Stimulated activated CD8-positive, alpha-beta memory T cell treated with anti-CD3 and anti-CD28 coated beads, Interleukin-4, amount 100 ng/mL, for 4 hours (primary cell): ENCODE data around the gene BIN2.
"Not testable (repeated sequence)": the region's sequence is repeated elsewhere in the genome, so short reads cannot be mapped to it uniquely, and the experiment has no call there.

Source experiments
- DNase-seq, 2 donors: peaks; one replicate each; pipeline ENCODE4 v3.0.0-alpha.2; 2020; ENCODE audit warnings: low read depth in 2 of 2, low spot score in 1 of 2

The BIN2 gene

DNA sequence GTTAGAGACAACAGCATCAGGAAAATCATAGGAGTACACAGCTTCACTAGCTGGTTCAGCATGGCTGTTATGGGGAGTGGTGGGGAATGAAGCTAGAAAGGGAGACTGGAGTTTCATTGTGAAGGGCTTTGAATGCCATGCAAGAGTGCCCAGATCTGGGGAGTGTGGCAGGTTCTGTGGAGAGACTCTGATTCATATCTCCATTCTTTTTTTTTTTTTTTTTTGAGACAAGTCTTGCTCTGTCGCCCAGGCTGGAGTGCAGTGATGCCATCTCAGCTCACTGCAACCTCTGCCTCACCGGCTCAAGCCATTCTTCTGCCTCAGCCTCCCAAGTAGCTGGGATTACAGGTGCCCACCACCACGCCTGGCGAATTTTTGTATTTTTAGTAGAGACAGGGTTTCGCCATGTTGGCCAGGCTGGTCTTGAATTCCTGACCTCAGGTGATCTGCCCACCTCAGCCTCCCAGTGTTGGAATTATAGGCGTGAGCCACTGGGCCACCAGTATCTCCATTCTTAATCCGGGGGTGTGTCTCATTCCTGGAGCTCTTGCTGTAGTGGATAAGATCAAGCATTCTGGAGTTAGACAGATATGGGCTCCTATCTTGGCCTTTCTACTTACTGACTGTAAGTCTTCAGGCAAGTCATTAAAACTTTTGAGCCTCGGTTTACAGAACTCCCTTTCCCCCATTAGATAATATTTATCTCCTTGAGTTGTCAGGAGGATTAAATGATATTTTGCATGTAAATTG, 5.7 kb downstream of the BIN2 start:
- not testable (repeated sequence) for DNase-seq

DNA sequence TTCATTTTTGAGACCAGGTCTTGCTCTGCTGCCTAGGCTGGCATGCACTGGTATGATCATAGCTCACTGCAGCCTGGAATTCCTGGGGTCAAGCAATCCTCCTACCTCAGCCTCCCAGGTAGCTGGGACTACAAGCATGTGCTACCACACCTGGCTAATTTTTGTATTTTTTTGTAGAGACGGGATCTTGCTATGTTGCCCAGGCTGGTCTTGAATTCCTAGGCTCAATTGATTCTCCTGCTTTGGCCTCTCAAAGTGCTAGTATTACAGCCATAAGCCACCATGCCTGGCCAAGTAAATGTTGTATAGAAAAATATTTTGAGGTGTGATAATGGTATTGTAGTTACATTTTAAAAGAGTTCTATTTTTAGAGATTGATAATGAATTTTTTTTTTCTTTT, 12.6 kb downstream of the BIN2 start:
- DNase-seq, result no peak

DNA sequence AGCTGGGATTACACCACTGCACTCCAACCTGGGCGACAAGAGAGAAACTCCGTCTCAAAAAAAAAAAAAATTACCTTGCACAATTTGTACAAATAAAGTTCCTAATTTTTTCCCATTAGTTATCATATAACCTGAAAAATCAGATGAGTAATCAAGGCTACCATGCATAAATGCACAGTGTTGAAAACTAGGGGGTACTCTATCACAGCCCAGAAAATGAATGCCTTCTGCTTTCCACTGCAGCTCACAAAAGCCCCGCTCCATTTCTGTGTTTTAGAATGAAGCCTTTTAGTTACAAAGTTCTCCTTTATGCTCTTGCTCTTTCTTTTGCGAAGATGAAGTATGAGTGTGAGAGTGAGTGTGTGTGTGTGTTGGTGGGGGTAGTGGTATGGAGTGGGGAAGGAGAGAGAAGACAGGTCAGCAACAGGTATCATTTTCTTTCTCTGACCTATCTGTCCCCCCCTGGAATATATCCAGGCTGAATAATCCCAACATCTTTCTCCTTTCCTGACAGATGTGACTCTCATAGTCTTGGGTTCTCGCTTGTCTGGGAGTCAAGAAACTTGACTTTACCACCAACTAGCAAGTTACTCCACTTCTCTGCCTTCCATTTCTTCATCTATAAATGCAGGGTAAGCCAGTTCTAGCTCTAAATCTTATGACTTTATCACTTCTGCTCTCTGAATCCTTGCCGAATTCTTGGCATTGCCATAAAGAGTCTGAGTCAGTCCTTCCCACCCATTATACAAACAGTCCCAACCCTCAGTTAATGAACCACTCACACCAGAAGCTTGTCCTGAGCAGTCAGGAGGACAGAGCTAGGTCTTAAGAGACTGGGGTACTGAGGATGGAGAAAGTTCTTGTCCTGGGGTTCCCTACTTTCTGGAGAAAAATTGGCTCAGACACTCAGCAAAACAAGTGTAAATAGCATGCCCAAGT, 16.1 kb downstream of the BIN2 start:
- DNase-seq, result no peak

DNA sequence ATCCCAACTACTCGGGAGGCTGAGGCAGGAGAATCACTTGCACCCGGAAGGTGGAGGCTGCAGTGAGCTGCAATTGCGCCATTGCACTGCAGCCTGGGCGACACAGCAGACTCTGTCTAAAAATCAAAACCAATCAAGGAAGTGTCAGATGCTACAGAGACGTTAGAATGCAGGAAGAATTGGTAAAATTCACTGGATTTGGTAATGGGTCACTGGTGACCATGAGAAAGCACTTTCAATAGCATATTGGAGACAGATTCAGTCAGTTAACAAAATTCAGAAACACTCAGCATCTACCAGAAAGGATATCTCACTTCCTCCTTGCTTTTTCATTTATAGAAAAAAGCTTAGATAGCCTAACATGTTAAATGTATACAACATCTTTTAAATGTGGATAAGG, 17.5 kb downstream of the BIN2 start:
- DNase-seq, result no peak

DNA sequence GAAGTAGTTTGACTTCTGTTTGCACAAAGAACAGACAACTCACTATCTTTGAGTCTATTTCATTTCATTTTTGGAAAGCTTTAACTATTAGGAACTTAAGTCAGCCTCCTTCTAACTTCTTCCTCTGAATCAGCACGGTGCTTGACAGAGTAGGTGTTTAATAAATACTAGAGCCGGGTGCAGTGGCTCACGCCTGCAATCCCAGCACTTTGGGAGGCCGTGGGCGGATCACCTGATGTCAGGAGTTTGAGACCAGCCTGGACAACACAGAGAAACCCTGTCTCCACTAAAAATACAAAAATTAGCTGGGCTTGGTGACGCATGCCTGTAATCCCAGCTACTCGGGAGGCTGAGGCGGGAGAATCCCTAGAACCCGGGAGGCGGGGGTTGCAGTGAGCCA, 23.2 kb downstream of the BIN2 start:
- DNase-seq, result not testable (repeated sequence)

DNA sequence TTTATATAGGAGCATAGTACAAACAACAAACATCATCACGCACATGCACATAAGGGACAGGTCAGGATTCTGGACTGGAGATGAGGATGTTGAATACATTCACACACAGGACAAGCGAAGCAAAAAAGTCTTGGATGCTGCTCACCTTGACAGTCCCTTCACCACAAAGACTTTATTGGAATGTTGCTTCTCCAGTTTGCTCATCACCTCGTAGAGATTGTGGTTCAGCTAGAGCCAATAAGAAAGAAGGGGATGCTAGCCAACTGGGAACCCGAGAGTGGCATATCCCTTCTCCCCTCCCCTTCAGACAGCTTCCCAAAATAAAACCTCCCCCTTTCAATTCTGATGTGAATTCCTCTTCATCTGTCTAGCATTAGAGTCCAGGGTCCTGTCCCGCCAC, 28.3 kb downstream of the BIN2 start:
- DNase-seq, result no peak

DNA sequence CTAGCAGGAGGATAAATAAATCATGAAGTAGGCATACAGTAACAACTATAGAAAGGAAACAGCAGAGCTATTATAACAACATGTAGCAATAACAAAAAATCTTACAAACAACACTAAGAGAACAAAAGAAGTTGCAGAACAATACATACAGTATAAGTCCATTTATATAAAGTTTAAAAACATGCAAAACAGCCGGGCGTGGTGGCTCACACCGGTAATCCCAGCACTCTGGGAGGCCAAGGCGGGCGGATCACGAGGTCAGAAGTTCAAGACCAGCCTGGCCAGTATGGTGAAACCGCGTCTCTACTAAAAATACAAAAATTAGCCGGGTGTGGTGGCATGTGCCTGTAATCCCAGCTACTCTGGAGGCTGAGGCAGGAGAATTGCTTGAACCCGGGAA, 29.9 kb downstream of the BIN2 start:
- not testable (repeated sequence) for DNase-seq

DNA sequence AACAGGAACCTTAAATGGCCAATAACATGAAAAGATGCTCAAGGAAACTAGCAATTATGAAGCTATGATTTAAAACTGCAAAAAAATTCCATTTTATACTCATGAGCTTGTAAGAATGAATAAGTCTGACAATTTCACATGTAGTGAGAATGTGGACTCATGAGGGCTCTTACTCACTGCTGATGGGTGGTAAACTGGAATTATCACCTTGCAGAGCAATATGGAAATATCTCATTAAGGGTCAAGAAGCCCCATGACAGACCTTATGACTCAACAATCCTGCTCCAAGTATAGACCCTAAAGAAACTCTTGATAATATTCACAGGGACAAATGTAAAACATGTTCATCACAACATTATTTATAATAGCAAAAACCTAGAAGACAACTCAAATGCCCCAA, 30.3 kb downstream of the BIN2 start:
- no peak for DNase-seq

DNA sequence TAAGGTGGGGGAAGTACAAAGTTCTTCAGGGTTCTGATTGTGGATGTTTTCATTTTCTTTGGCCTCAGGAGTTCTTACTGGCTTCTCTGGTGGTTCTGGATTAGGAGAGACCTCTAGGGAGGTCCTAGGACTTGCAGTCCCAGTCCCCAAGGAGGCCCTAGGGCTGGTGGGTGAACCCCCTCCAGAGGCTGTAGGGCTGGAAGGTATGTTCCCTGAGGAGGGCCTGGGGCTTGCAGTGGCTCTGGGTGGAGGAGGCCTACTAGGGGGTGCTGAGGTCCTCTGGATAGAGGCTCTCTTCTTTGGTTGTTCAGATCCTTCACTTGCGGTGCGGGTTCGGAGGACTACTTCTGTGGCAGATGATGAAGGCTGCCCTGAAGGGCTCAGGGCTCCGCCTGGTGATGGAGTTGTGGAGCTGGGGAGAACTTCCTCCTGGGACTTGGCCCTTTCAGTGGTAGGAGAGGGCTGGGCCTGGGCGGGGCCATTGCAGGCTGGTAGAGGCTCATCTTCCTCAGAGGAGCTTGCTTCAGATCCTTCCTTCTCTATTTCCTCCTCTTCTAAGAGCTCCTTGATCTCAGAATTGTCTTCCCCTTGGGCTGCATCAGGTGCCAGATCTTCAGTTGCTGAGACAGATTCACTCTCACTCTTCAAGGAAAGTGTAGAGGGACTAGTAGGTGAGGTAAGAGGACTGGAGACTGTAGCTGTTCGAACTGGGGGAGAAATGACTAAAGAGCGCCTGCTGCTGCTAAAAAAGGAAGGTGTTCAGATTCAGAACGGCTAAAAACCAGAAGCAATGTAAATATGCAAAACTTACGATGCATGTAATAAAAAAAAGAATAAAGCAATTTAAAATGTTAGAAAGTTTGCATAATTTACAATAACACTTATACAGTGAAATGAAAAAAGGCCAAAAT, 32.1 kb downstream of the BIN2 start:
- not testable (repeated sequence) for DNase-seq

DNA sequence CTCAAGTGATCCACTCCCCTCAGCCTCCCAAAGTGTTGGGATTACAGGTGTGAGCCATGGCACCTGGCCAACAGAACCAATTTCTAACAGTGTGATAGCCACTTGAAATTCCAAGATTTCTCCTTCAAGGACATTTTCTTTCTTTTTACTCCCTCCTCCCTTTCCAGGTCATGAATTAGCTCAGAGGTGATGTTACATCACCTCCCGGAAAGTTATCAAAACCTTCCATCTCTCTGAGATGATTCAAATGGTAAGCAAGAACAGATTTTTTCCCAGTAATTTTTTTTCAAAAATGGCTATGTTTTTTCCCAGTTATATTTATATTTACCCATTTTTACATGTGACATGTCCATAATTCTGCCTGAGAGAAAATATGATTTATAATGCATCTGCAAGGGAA, 38.1 kb downstream of the BIN2 start:
- no peak for DNase-seq

DNA sequence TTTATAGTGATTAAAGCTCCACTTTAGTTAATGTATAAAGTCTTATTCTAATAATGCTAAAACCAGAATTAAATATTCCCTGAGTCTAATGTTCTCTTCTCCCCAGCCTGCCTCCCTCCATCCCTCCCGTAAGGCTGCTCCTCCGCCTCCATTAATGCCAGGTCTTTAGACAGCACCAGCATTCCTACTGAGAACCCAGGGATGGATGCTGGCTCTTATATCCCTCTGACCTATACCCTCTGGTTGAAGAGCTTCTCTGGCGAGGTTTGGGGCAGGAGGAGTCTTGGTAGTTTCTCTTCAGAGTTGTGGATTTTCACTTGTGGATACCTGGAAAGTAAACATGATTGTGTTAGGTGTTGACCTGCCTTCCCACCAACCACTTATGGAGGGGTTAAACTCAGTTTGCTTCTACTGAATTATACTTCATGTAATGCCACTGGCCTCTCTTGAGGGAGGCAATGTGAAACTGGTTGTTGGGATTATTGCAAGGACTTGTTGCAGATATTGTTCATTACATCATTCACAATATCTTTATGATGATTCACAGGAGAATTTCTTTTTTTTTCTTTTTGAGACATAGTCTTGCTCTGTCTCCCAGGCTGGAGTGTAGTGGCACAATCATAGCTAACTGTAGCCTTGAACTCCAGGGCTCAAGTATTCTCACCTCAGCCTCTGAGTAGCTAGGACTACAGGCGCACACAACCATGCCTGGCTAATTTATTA, 42.6 kb downstream of the BIN2 start:
- no peak for DNase-seq

DNA sequence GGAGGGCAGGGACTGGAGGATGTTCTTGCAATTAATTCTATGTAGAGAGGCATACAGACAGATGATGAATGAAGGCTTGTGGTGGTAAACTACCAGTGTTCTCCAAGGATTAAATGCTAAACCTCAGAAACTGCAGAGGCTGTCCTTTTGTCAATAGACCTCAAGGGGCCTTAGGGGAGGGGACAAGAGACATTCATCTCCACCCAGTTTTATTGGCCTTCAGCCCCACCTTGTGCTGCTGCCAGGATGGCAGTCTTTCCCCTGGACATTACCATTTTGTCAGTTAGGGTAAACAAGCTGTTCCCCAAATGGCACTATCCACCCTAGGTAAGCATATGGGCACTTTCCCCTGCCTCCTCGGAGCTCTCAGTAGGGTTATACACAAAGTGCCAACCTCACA, 48.9 kb downstream of the BIN2 start:
- DNase-seq, result no peak

DNA sequence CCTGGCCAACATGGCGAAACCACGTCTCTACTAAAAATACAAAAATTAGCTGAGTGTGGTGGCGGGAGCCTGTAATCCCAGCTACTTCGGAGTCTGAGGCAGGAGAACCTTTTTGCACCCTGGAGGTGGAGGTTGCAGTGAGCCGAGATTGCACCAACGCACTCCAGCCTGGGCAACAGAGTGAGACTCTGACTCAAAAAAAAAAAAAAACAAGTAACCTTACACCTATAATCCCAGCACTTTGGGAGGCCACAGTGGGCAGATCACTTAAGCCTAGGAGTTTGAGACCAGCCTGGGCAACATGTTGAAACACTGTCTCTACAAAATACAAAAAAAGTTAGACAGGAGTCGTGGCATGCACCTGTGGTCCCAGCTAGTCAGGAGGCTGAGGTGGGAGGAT, 51.2 kb downstream of the BIN2 start:
- DNase-seq, result not testable (repeated sequence)

DNA sequence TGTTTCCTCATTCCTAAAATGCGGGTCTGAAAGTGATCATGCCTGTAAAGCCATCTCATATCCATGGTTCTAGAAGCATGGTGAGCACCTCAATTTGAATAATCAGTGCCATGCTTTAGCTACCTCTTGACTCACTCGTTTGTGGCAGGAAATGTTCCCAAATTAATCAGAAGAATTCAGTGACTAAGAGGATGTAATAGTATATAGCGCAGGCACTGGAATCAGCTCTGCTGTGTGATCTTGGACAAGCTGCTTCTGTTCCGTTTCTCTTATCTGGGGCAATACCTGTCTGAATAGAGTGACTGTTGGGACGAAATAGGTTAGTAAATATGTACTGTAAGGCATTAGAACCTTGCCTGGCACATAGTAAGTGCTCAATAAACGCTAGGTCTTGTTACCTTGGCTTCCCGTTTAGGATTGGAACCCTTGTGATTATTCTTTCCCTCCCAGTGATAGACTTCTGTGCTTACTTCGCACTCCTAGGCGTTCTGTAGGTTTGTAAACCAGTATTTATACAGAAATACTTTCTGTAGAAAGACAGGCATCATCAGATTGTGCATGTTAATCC, 52.9 kb downstream of the BIN2 start:
- no peak for DNase-seq

DNA sequence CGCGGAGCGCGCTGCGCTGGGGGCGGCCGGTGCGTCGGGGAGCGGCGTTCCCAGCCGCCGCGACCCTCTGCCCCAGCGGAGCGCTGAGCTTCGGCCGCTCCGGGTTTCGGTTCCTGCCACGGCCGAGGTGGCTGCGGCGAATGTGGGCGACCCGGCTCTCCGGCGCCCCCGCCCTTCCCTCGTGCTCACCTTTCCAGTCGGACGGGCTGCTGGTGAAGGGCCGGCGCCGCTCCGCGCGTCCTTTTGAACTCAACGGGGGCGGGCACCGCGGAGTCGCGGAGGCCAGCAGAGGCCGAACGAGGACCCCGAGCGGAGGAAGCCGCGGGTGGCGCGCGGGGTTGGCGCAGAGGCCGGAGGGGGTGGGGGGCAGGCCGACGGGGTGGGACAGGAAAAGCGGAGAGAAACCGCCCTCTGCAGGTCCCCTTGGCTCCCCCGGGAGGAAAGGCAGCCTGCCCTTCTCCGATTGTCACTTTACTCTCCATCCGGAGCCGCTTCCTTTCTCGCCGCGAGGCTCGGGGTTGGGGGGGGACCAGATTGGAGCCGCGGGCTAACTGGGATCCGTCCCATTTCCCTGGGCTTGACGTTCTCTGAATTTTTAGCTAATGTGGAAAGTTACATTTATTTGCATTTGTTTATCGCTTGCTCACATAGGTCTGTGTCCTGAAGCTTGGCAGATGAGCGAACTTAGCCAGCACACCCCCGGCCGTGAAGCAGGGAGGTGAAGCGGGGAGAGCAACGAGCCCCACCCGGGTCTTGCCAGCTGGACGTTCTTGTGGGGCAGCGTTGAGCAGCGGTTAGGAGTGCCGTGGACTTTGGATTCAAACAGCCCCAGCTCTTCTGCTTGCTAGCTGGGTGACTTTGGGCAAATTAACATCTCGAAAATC, 53.7 kb downstream of the BIN2 start, which contains the start of gene SMAGP:
SMAGP (minus strand) TSS at position 349 of the 884 bp plus-strand sequence. CDS start 1,137 bp downstream, outside the sequence.
- peak; percentile 11 to 19 for DNase-seq

DNA sequence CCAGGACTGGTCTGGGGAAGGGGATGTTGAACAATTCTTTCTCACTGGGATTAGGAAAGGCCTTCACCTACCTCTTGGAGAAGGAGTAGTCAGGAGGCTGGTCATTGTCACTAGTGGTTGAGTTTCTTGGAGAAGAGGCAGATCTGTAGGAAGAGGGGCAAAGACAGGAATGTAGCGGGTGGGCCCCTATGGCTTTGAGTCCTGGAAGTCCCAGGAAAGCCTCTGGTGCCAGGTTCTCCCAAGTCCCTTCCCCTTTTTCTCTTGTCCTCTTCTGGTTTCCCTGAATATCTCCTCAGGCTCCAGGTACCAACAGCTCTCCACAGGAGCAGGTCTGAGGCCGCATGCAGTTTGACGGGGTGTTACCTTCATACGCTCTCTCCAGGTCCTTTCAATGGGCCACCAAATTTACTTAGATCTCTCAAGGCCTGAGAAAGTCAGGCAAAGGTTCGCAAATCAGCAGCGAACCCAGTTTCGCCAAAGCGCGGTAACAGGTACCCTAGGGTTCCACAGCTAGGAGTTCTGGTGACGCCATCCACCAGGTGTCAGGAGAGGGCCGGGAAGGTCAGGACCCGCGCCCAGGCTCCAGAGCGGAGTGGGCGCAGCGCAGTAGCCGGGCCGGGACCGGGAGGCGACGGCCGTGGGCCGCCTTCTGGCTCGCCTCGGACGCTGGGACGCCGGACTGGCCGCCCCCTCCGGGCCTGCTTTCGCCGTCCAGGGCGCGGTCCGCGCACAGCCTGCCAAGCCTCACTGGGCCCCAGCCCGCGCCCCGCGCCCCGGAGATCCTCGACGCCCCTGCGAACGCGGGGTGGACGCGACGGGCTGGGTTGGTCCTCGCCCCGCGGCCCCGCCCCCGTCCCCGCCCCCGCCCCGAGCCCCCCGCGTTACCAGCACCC, 54.6 kb downstream of the BIN2 start:
- DNase-seq, result peak in 1 of 2 donors; percentile 29

DNA sequence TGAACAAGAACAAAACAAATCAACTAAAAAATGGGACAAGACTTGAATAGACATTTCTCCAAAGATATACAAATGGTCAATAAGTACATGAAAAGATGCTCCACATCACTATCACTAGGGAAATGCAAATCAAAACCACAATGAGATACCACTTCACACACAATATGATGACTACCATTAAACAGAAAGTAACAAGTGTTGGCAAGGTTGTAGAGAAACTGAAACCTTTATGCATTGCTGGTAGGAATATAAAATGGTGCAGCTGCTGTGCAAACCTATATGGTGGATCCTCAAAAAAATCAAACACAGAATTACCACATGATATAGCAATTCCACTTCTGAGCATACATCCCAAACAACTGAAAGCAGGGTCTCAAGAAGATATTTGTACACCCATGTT, 59.0 kb downstream of the BIN2 start:
- DNase-seq, result no peak

DNA sequence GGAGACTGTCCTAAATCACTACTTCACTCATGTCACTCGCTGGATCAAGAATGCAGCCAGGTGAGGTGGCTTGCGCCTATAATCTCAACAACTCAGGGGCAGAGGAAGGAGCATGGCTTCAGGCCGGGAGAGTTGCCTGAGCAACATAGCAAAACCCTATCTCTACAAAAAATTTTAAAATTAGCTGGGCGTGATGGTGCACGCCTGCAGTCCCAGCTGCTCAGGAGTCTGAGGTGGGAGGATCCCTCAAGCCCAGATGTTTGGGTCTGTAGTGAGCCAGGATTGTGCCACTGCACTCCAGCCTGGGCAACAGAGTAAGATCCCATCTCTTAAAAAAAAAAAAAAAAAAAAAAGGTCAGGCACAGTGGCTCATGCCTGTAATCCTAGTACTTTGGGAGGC, 59.7 kb downstream of the BIN2 start:
- DNase-seq, result no peak
